Adrenal gland (tissue), 5 donors: ENCODE data around the gene MDM4.

ENCODE experiments used
- POLR2A ChIP-seq, 2 donors: fragments of 450-650 bp; IDR thresholded peaks; one replicate each; pipeline ENCODE4 v1.6.1; 2017; ENCODE audit warnings: antibody characterized with exemption in 2 of 2, mild to moderate bottlenecking in 2 of 2, moderate library complexity in 1 of 2
- TF ChIP-seq, protein P1 (sequence below), 6 experiments: fragments of 450-650 bp in 4 of 6; fragments of 200-600 bp in 2 of 6; sonication (generic) in 1 of 6; IDR thresholded peaks; 1 replicate in 5 of 6; 2 replicates in 1 of 6; pipeline versions ENCODE4 v1.5.1 to v1.8.0; 2016 to 2021; ENCODE audit warnings: antibody characterized with exemption in 6 of 6, mild to moderate bottlenecking in 2 of 6, moderate library complexity in 1 of 6
- donor health status: DM: no; HTN: no; CAD: no.

DNA sequence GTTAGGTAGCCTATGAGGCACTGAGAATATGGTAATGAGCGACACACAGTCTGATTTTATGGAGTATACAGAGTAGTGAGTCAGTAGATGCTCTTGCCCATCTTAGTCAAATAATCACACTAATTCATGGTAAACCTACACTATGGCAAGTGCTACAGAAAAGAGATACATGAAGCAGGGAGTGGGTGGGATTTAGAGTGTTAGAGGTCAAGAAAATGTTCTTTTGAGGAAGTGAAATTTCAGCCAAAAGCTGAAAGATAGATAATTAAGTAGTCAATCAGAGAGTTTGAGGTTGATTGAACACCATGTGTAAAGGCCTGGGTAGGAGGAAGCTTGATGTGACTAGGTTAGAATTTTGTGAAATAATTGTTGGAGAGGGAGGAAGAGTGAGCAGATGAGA is 14.7 kb downstream of the MDM4 start:
- TF ChIP-seq, protein P1, sequence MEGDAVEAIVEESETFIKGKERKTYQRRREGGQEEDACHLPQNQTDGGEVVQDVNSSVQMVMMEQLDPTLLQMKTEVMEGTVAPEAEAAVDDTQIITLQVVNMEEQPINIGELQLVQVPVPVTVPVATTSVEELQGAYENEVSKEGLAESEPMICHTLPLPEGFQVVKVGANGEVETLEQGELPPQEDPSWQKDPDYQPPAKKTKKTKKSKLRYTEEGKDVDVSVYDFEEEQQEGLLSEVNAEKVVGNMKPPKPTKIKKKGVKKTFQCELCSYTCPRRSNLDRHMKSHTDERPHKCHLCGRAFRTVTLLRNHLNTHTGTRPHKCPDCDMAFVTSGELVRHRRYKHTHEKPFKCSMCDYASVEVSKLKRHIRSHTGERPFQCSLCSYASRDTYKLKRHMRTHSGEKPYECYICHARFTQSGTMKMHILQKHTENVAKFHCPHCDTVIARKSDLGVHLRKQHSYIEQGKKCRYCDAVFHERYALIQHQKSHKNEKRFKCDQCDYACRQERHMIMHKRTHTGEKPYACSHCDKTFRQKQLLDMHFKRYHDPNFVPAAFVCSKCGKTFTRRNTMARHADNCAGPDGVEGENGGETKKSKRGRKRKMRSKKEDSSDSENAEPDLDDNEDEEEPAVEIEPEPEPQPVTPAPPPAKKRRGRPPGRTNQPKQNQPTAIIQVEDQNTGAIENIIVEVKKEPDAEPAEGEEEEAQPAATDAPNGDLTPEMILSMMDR (IDR thresholded peaks at IDR 0.05) = no peak
- TF ChIP-seq POLR2A (IDR thresholded peaks at IDR 0.05) = no peak
